CD4-positive, CD25-positive, alpha-beta regulatory T cell (primary cell): ENCODE data around the gene IL1R2. TPM values are rescaled to one million over a fixed set of nuclear protein-coding genes. Genes with fewer than 3 reads are reported as not detected.

ENCODE experiments used
- ATAC-seq, 2 donors: fragments of 150-1000 bp; cut with Tn5 transposase; one replicate each; pipeline ENCODE4 v1.10.0; 2021; ENCODE audit warnings: low read depth in 2 of 2, moderate number of reproducible peaks in 2 of 2, moderate library complexity in 1 of 2
- DNase-seq, 3 donors: peaks; one replicate each; pipeline versions ENCODE4 v3.0.0 to v3.0.0-alpha.2; 2012 to 2022; ENCODE audit warnings: mixed read lengths in 1 of 3
- H3K27ac ChIP-seq: one replicate; pipeline ENCODE4 v1.7.0; 2013; ENCODE audit warnings: mild to moderate bottlenecking, low read length; ENCODE audit not compliant: insufficient read depth, poor library complexity, severe bottlenecking
- H3K27me3 ChIP-seq: one replicate; pipeline ENCODE4 v1.7.0; 2013; ENCODE audit warnings: low read length; ENCODE audit not compliant: control insufficient read depth, insufficient read depth
- H3K36me3 ChIP-seq: one replicate; pipeline ENCODE4 v1.7.0; 2013; ENCODE audit warnings: mild to moderate bottlenecking, low read length, moderate library complexity; ENCODE audit not compliant: control insufficient read depth, insufficient read depth
- H3K4me1 ChIP-seq: 2 replicates; pipeline ENCODE4 v1.7.0; 2013; ENCODE audit warnings: mild to moderate bottlenecking, low read length; ENCODE audit not compliant: insufficient read depth, control insufficient read depth, poor library complexity, severe bottlenecking
- H3K4me3 ChIP-seq: one replicate; pipeline ENCODE4 v1.7.0; 2013; ENCODE audit warnings: low read depth, mild to moderate bottlenecking, low read length, moderate library complexity
- H3K9me3 ChIP-seq, 2 experiments: 1 replicate in 1 of 2; 2 replicates in 1 of 2; pipeline ENCODE4 v1.7.0; 2013; ENCODE audit warnings: low read length in 2 of 2, mild to moderate bottlenecking in 1 of 2, moderate library complexity in 1 of 2; ENCODE audit not compliant: control insufficient read depth in 2 of 2
- H3K27ac Mint-ChIP-seq, 3 donors: one replicate each; pipeline ENCODE4 v1.8.0; 2020 to 2022; ENCODE audit warnings: mild to moderate bottlenecking in 3 of 3, mixed read lengths in 3 of 3, moderate library complexity in 2 of 3
- H3K27me3 Mint-ChIP-seq: one replicate; pipeline ENCODE4 v1.8.0; 2022; ENCODE audit warnings: mild to moderate bottlenecking, mixed read lengths
- H3K36me3 Mint-ChIP-seq: one replicate; pipeline ENCODE4 v1.8.0; 2020; ENCODE audit warnings: mixed read lengths
- H3K4me1 Mint-ChIP-seq, 4 donors: one replicate each; pipeline ENCODE4 v1.8.0; 2020 to 2022; ENCODE audit warnings: mixed read lengths in 4 of 4, mild to moderate bottlenecking in 1 of 4
- H3K4me3 Mint-ChIP-seq, 4 donors: one replicate each; pipeline ENCODE4 v1.8.0; 2020 to 2022; ENCODE audit warnings: mild to moderate bottlenecking in 4 of 4, mixed read lengths in 4 of 4, moderate library complexity in 3 of 4
- H3K9me3 Mint-ChIP-seq, 7 donors: one replicate each; pipeline ENCODE4 v1.8.0; 2020 to 2022; ENCODE audit warnings: mixed read lengths in 7 of 7, mild to moderate bottlenecking in 3 of 7, moderate library complexity in 2 of 7
- polyA plus RNA-seq, 4 donors: library from polyadenylated mRNA; unstranded; fragments of 300-500 nt; fragmentation: Illumina TruSeq; gene quantifications; one replicate each; pipeline ENCODE4 v1.2.3, GENCODE V29; 2021
- total RNA-seq: library from RNA; stranded (reverse); gene quantifications from one replicate; pipeline ENCODE4 v1.2.3, GENCODE V29; 2022

The IL1R2 gene
- total and polyA plus RNA-seq, 5 donors from 2014 or later = 1.5 to 6.0 (median 3.1) TPM

DNA sequence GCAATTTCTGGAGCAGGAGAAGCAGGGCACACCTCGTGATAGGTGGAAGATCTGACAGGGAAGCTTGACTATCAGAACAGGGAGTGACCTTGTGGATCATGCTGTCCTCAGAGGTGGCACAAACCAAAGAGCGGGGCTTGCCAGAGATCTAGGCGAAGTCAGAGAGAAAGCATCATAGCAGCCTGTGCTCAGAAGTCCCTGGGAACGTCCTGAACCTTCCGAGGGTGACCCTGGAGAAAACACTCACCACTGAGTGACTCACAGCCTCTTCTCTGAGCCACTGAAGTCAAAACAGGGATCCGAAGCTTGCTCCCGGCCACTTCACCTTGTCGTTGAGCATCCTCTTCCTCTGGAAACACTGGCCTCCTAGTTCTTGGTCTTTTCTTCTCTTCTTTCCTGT, 56.7 kb downstream of the IL1R2 start:
- no peak for ATAC-seq
- H3K4me3 Mint-ChIP-seq = no peak overlapping the region

DNA sequence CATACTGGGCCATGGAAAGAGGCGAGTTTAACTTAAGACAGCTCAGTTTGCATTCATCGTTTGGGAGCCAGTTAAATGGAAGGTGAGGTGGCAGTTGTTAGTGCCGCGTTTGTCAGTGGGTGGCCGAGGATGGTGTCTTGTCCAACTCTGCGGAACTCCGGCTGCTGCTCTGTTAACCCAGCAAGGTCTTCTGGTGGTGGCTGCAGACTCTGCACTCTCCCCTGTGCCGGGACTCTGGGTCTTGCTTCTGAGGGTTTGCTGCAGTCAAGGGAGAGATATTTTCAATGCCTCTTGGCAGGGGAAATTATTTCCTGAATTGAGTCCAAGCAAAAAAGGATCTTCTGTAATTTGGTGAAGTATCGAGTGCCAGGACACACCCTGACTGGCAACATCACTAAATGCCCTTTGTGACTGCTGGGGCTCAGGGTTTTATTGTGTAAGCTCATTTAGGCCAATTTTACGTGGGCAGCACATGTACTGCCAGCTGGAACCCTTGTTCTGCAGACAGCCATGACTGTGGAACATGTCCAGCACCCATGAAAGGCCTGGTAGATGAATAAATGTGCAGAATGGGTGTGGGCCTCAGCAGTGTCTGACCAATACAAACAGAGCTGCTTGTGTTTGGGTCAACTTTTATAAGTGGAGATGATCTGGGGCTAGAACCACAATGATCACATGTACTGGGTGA, 58.1 kb downstream of the IL1R2 start:
- ATAC-seq (no peak), DNase-seq (no peak)
- Mint-ChIP-seq H3K4me1 (peaks cover 0 to 11% (median 4%) of the 10 kb centered on the region in 4 donors), H3K36me3 (no peaks in the 10 kb centered on the region), H3K27ac (peak overlapping the region in 1 of 3 donors; percentile 11), H3K27me3 (no peaks in the 10 kb centered on the region), H3K4me3 (no peak overlapping the region), H3K9me3 (peaks cover 0 to 3% (median 0%) of the 10 kb centered on the region in 7 donors)
- Histone ChIP-seq H3K36me3 (no peaks in the 10 kb centered on the region), H3K27ac (no peak overlapping the region), H3K4me1 (no peaks in the 10 kb centered on the region), H3K4me3 (no peak overlapping the region), H3K9me3 (no peaks in the 10 kb centered on the region), H3K27me3 (no peaks in the 10 kb centered on the region)

More for the DNA sequence above, 56.7 kb downstream of the IL1R2 start:
- DNase-seq = no peak
- Mint-ChIP-seq H3K27me3 (no peaks in the 10 kb centered on the region), H3K27ac (peak overlapping the region in 1 of 3 donors; percentile 34), H3K36me3 (no peaks in the 10 kb centered on the region), H3K9me3 (peaks cover 0 to 3% (median 0%) of the 10 kb centered on the region in 7 donors), H3K4me1 (peaks cover 3 to 11% (median 5%) of the 10 kb centered on the region in 4 donors)
- Histone ChIP-seq H3K4me3 (no peak overlapping the region), H3K4me1 (no peaks in the 10 kb centered on the region), H3K27ac (no peak overlapping the region), H3K36me3 (no peaks in the 10 kb centered on the region), H3K9me3 (no peaks in the 10 kb centered on the region), H3K27me3 (no peaks in the 10 kb centered on the region)

DNA sequence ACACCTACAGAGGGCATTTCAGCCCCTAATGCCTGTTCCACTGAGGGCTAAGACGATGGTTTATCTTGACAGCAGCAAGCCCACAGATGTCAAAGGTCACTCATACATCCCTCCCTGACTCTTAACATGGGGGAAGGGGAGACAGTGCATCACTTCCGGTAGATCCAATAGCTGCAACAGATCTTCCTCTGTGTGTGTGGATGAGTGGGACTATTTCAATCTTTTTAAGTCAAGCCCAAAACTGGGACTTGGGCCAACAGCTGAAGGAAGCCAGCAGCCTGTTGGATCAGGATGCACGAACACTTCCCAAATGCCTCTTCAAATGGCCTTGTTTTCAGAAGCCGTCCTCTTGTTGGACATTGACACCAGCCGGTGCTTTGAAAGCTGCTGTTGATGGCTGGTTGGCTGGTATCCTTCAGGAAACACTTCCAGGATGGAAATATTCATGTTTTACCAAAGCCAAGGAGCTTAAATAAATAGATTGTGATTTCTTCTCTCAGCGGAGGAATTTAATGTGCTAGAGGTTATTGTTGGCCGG, 59.2 kb downstream of the IL1R2 start:
- H3K4me1 ChIP-seq = no peaks in the 10 kb centered on the region
- no peak overlapping the region for H3K4me3 ChIP-seq
- ATAC-seq = no peak
- Mint-ChIP-seq H3K4me3 (no peak overlapping the region), H3K4me1 (peaks cover 4 to 11% (median 5%) of the 10 kb centered on the region in 4 donors), H3K27ac (peak overlapping the region in 1 of 3 donors; percentile 11), H3K36me3 (no peaks in the 10 kb centered on the region), H3K9me3 (peaks cover 0 to 3% (median 0%) of the 10 kb centered on the region in 7 donors), H3K27me3 (no peaks in the 10 kb centered on the region)
- H3K36me3 ChIP-seq = no peaks in the 10 kb centered on the region
- DNase-seq = no peak
- H3K27me3 ChIP-seq = no peaks in the 10 kb centered on the region
- H3K27ac ChIP-seq = no peak overlapping the region
- no peaks in the 10 kb centered on the region for H3K9me3 ChIP-seq

DNA sequence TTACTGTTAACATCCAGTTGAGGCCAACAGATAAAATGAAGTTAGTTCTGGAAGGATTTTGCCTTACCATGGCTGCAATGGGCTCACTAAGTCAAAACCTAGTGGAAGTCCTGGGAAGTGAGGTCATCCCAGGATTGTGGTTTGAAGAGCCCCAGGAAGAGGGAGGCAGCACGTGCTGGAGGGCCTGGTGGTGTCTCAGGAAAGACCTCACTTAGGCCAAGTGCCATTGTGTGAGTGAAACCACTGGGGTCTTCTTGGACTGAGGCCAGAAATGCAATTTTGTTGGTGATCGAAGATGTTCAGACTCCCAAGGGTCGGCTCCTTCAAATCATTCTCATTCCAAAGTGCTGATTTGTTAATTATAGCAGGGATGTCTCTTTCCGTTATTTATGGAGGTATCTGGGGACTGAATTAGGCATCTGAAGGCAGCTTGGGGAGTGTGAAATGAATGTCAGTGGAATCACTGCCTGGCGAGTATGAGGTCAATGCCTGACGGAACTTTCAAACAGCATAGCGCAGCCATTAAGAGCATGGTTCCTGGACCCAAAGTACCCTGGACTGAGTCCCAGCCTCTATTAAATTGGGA, 60.0 kb downstream of the IL1R2 start:
- Mint-ChIP-seq H3K36me3 (no peaks in the 10 kb centered on the region), H3K4me3 (no peak overlapping the region), H3K27ac (no peak overlapping the region), H3K27me3 (no peaks in the 10 kb centered on the region), H3K9me3 (peaks cover 0 to 3% (median 0%) of the 10 kb centered on the region in 7 donors), H3K4me1 (peaks cover 4 to 11% (median 5%) of the 10 kb centered on the region in 4 donors)
- Histone ChIP-seq H3K4me3 (no peak overlapping the region), H3K36me3 (no peaks in the 10 kb centered on the region), H3K27me3 (no peaks in the 10 kb centered on the region), H3K4me1 (no peaks in the 10 kb centered on the region), H3K27ac (no peak overlapping the region), H3K9me3 (no peaks in the 10 kb centered on the region)
- ATAC-seq = no peak
- no peak for DNase-seq

DNA sequence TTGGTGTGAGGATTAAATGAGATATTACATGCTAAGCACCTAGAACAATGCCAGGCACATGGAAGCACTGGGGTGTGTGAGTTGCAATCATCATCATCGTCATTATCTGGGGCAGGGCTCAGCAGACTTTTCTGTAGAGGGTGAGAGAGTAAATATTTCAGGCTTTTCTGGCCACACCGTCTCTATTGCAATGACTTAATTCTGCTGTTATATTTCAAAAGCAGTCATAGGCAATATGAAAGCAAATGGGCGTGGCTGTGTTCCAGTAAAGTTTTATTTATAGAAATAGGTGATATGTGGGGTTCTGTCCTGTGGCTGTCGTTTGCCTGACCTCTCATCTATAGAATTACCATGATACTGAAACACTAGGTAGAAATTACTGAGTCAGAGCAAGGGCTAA, 60.6 kb downstream of the IL1R2 start:
- no peak for DNase-seq
- H3K9me3 ChIP-seq = no peaks in the 10 kb centered on the region
- no peak for ATAC-seq
- Mint-ChIP-seq H3K27me3 (no peaks in the 10 kb centered on the region), H3K9me3 (peaks cover 0 to 3% (median 0%) of the 10 kb centered on the region in 7 donors), H3K4me3 (no peak overlapping the region), H3K27ac (no peak overlapping the region), H3K36me3 (no peaks in the 10 kb centered on the region), H3K4me1 (peaks cover 4 to 11% (median 5%) of the 10 kb centered on the region in 4 donors)
- no peaks in the 10 kb centered on the region for H3K27me3 ChIP-seq
- H3K27ac ChIP-seq = no peak overlapping the region
- no peaks in the 10 kb centered on the region for H3K4me1 ChIP-seq
- H3K36me3 ChIP-seq = no peaks in the 10 kb centered on the region
- H3K4me3 ChIP-seq = no peak overlapping the region

DNA sequence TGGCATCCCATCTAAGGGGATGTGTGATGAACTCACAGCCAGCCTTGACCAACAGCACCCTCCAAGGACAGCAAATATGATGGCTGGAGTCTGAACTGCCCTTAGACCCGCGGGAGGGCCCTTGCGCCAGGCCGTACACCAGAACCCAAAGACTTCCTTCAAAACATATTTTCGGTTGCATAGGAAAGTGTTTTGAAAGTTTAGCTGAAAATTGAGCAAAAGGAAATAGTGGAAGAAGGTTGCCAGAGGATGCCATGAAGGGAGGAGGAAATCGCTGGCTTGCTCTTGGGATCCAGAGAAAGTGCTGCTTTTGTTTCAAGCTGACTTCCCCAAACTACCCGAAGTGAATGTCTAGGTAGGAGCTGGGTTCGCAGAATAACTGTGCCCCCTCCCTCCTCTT, 61.3 kb downstream of the IL1R2 start:
- DNase-seq = no peak
- no peaks in the 10 kb centered on the region for H3K36me3 ChIP-seq
- no peaks in the 10 kb centered on the region for H3K27me3 Mint-ChIP-seq
- H3K4me3 ChIP-seq = no peak overlapping the region
- no peaks in the 10 kb centered on the region for H3K27me3 ChIP-seq
- no peak for ATAC-seq
- peaks cover 0 to 3% (median 0%) of the 10 kb centered on the region in 7 donors for H3K9me3 Mint-ChIP-seq
- H3K27ac Mint-ChIP-seq = no peak overlapping the region
- no peak overlapping the region for H3K4me3 Mint-ChIP-seq
- no peaks in the 10 kb centered on the region for H3K4me1 ChIP-seq
- H3K36me3 Mint-ChIP-seq = no peaks in the 10 kb centered on the region
- H3K9me3 ChIP-seq = no peaks in the 10 kb centered on the region
- H3K27ac ChIP-seq = no peak overlapping the region
- peaks cover 4 to 11% (median 7%) of the 10 kb centered on the region in 4 donors for H3K4me1 Mint-ChIP-seq

DNA sequence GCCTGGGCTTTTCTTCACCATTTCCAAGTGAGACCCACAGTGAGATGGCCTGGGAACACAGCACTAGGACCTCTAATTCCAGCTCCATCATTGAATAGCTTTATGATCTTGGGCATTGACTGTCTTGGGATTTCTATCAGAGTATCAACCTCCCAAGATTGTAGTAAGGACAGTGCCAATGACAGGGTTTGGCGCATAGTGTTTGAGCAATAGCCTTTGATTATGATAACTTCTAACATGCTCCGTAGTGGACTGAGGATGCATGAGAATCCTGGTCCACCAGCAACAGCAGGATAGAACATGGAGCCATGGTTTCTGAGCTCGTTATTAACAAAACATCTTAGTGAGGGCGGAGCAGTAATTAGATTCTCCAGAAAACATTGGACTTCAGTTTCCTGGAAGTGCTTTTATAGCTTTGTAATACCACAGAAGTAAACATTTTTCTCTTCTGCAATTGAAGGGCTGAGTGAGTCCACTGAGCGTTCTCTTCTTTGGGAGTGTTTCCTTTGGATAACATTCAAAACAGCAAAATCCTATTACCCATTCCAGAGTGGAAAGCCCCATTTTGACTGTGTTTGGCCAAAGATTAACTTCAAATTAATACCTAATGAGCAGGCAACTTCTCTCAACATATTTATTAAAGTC, 63.7 kb downstream of the IL1R2 start:
- Histone ChIP-seq H3K27ac (no peak overlapping the region), H3K9me3 (no peaks in the 10 kb centered on the region), H3K27me3 (no peaks in the 10 kb centered on the region), H3K4me1 (no peaks in the 10 kb centered on the region), H3K36me3 (no peaks in the 10 kb centered on the region), H3K4me3 (no peak overlapping the region)
- peaks cover 2 to 8% (median 4%) of the 10 kb centered on the region in 4 donors for H3K4me1 Mint-ChIP-seq
- ATAC-seq (no peak), DNase-seq (peak in 1 of 3 donors; percentile 61)
- H3K36me3 Mint-ChIP-seq = no peaks in the 10 kb centered on the region
- H3K27ac Mint-ChIP-seq = no peak overlapping the region
- H3K27me3 Mint-ChIP-seq = no peaks in the 10 kb centered on the region
- no peak overlapping the region for H3K4me3 Mint-ChIP-seq
- peaks cover 0 to 2% (median 0%) of the 10 kb centered on the region in 7 donors for H3K9me3 Mint-ChIP-seq
